ENCODE results near the gene HOXA5. TPM values are rescaled to one million over a fixed set of nuclear protein-coding genes. Genes with fewer than 3 reads are reported as not detected.

HOXA5 gene
- total RNA-seq, 6 experiments from 2014 or later: 0.18 to 1.5 (median 0.65) TPM

- intact Hi-C loops (cut with DNase I): no loop called here
- Histone ChIP-seq H3K4me3 (no peak overlapping the region), H3K27me3 (peaks cover 0 to 22% of the 10 kb centered on the region in 2 donors), H3K36me3 (no peaks in the 10 kb centered on the region), H3K9me3 (no peaks in the 10 kb centered on the region), H3K4me1 (peaks cover 0 to 18% (median 3%) of the 10 kb centered on the region in 4 donors), H3K27ac (no peak overlapping the region)
- no peak for ATAC-seq
- TF ChIP-seq POLR2A (IDR thresholded peaks at IDR 0.05) (no peak), CTCF (IDR thresholded peaks at IDR 0.05) (no peak)
- WGBS (ENCODE audit: insufficient coverage, low coverage, low lambda C conversion rate, missing lambda C conversion rate): 46% methylated on average over 5 of the region's 8 CpGs
- DNase-seq: no peak
These were observed 18.4 kb downstream of the HOXA5 start for GRCh38 chr7:27124902-27125689.

GRCh38 chr7:27124096-27124901 lies 19.2 kb downstream of the HOXA5 start:
- H3K4me3 ChIP-seq: no peak overlapping the region
- TF ChIP-seq POLR2A (IDR thresholded peaks at IDR 0.05) (no peak), CTCF (IDR thresholded peaks at IDR 0.05) (no peak)
- H3K36me3 ChIP-seq: no peaks in the 10 kb centered on the region
- intact Hi-C loops (cut with DNase I): no loop called here
- no peaks in the 10 kb centered on the region for H3K9me3 ChIP-seq
- WGBS (ENCODE audit: insufficient coverage, low coverage, low lambda C conversion rate, missing lambda C conversion rate): 51% methylated on average over 26 of the region's 43 CpGs
- no peak for DNase-seq
- H3K4me1 ChIP-seq: peaks cover 0 to 18% (median 3%) of the 10 kb centered on the region in 4 donors
- ATAC-seq: peak in 3 of 4 donors; percentile 22 to 53 (median 47)
- H3K27ac ChIP-seq: no peak overlapping the region
- peaks cover 0 to 17% of the 10 kb centered on the region in 2 donors for H3K27me3 ChIP-seq

GRCh38 chr7:27123477-27124053 lies 19.9 kb downstream of the HOXA5 start:
- Histone ChIP-seq H3K27ac (no peak overlapping the region), H3K4me3 (no peak overlapping the region), H3K36me3 (no peaks in the 10 kb centered on the region), H3K9me3 (no peaks in the 10 kb centered on the region), H3K27me3 (peaks cover 0 to 14% of the 10 kb centered on the region in 2 donors), H3K4me1 (peaks cover 0 to 18% (median 3%) of the 10 kb centered on the region in 4 donors)
- WGBS (ENCODE audit: insufficient coverage, low coverage, low lambda C conversion rate, missing lambda C conversion rate): 47% methylated on average over 17 of the region's 26 CpGs
- intact Hi-C loops (cut with DNase I): no loop called here
- ATAC-seq: no peak
- DNase-seq: peak in 1 of 3 donors; percentile 42
- TF ChIP-seq CTCF (IDR thresholded peaks at IDR 0.05) (no peak), POLR2A (IDR thresholded peaks at IDR 0.05) (no peak)

- no peak overlapping the region for H3K4me3 ChIP-seq
- H3K36me3 ChIP-seq: no peaks in the 10 kb centered on the region
- intact Hi-C loops (cut with DNase I): no loop called here
- H3K27me3 ChIP-seq: peaks cover 0 to 16% of the 10 kb centered on the region in 2 donors
- DNase-seq (no peak), ATAC-seq (no peak)
- TF ChIP-seq POLR2A (IDR thresholded peaks at IDR 0.05) (no peak), CTCF (IDR thresholded peaks at IDR 0.05) (no peak)
- H3K4me1 ChIP-seq: peaks cover 0 to 18% (median 3%) of the 10 kb centered on the region in 4 donors
- 27% methylated on average over 2 of the region's 14 CpGs for WGBS (ENCODE audit: insufficient coverage, low coverage, low lambda C conversion rate, missing lambda C conversion rate)
- no peak overlapping the region for H3K27ac ChIP-seq
- H3K9me3 ChIP-seq: no peaks in the 10 kb centered on the region
These were observed 20.4 kb downstream of the HOXA5 start for GRCh38 chr7:27123007-27123476.
